ENCODE measurements around the gene GIMAP7.

GRCh38 chr7:150553163-150553562 is 38.5 kb downstream of the GIMAP7 start:
- no peak for TF ChIP-seq EZH2phosphoT487 (IDR thresholded peaks at IDR 0.05; ENCODE audit: insufficient read depth, low read depth)
- no peak for TF ChIP-seq EZH2 (IDR thresholded peaks at IDR 0.05; ENCODE audit: insufficient read depth, poor library complexity, severe bottlenecking)

Measured in GM23248 (cell line).